ENCODE results near the gene USP26.
"Not testable (repeated sequence)": the region's sequence is repeated elsewhere in the genome, so short reads cannot be mapped to it uniquely, and the experiment has no call there.

Gene USP26
- 0 reads per million in 4 donors for total RNA-seq

DNA sequence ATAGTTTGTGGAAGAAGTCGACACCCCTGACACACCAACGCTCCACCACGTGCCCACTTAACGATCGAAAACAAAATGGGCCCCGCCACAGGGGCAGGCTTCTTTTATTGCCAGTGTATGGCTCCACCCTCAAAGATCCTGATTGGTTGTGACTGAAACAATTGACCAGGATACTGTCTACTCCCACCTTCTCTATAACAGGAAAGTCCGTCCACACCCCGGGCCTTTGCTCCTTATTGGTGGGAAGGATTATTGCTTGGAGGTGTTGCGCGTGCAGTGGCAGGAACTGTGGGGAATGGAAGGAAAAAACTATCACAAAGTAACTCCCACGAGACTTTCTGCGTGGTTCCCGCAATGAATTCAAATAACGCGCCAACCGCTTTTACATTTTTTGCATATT is at the start of gene USP26:
Gene USP26 (minus strand): TSS at position 79 of the 400 bp plus-strand sequence. CDS start 68,889 bp downstream, outside the sequence.
- DNase-seq = no peak

GRCh38 chrX:133134282-133134681 is 37.4 kb upstream of the USP26 start:
- no peak for DNase-seq

DNA sequence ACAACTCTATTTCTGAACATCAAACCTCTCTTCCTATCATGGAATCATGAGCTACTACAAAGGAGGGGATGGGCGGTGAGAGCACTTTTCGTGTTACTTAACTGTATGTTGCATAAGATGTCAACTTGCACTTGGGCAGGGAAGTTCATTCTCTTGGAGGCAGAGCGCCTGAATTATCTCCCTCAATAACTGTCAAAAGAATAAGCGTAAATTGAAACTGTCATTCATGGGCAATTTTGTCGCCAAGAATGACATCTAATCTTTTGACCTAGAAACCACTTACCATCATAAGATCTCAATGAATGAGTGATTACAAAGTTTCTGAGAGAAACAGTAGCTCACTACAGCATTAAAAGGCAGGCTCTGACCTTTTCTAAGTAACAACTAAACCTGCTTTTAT is 23.5 kb upstream of the USP26 start:
- DNase-seq = no peak

- DNase-seq = no peak
Measured at GRCh38 chrX:133094098-133094731, 2.7 kb downstream of the USP26 start.

DNA sequence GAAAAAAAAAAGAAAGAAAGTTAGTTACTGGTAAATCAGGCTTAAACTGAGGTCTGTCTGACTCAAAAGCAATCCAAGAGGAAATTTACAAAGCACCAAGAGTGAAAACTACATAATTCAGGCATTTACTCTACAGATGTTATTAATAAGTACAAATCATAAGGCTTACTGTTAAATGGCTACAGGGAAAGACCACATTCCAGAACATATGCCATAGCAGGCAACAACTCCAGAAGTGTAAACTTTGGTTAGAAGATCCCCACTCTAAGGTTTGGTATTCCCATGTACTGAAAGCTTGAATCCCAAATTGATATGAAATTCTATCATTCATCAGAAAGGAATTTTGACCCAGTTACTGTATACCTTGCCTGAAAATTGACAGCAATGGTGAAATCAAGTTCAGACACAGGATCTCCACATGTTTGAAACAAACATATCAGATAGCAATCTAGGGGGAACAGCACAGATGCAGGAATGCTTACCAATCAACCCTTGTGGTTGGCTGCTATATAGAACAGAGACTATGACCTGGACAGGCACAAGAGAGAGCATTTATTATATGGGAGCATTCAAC is 6.6 kb downstream of the USP26 start:
- no peak for DNase-seq

GRCh38 chrX:133089411-133089810 is 7.5 kb downstream of the USP26 start:
- no peak for DNase-seq

DNA sequence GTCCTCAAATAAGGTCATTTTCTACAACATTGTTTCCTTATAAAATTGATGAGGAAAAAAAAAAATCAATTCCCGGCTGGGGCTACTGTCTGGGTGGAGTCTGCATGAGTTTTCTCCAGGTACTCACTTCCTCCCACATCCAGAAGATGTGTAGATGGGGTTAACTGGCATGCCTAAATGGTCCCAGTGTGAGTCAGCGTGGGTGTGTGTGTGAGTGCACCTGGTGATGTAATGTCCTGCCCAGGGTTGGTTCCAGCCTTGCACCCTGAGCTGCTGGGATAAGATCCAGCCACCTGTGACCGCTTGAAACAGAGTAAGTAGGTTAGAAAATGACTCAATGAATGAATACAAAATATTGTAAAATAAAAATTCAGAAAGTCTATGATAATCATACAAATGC is 11.1 kb downstream of the USP26 start:
- DNase-seq = no peak

- DNase-seq = not testable (repeated sequence)
Measured at GRCh38 chrX:133085056-133085455, 11.9 kb downstream of the USP26 start.

DNA sequence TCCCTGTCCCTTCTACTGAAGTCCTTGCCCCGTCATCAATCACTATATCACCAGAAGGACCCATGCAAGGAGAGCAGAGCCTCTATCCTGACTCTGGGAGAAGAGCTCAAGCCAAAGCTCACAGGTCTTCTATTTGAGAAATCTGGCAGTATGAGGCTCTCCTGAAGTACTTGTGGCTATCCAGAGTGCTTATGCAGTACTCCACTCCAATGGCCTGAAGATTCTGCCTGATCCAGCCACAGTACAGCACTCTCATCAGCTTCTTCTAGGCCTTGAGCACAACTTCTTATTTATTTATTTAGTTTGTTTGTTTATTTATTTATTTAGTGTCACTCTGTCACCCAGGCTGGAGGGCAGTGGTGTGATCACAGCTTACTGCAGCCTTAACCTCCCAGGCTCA is 13.0 kb downstream of the USP26 start:
- DNase-seq = no peak

- DNase-seq = no peak
Measured at GRCh38 chrX:133081990-133082389, 14.9 kb downstream of the USP26 start.

GRCh38 chrX:133077856-133078255 is 19.1 kb downstream of the USP26 start:
- DNase-seq = not testable (repeated sequence)

DNA sequence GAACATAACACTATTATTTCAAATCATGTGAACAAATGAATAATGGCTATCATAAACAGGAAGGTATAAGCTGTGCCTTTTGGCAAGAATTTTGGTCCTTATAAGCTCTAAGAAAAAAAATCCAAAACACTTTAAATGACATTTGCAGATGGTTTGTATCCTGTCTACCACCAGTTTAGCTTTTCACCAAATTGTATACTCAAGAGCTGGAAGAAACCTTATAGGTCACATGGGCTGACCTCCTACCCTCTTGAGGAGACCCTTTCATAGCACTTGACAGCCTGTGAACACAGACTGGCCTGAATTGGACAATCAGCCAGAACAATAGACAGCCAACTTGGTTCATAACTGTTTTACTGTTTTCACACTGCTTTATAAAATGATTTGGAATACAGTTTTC is 24.3 kb downstream of the USP26 start:
- no peak for DNase-seq

GRCh38 chrX:133068461-133068860 is 28.4 kb downstream of the USP26 start:
- no peak for DNase-seq

- DNase-seq = no peak
Measured at GRCh38 chrX:133056341-133056740, 40.6 kb downstream of the USP26 start.

DNA sequence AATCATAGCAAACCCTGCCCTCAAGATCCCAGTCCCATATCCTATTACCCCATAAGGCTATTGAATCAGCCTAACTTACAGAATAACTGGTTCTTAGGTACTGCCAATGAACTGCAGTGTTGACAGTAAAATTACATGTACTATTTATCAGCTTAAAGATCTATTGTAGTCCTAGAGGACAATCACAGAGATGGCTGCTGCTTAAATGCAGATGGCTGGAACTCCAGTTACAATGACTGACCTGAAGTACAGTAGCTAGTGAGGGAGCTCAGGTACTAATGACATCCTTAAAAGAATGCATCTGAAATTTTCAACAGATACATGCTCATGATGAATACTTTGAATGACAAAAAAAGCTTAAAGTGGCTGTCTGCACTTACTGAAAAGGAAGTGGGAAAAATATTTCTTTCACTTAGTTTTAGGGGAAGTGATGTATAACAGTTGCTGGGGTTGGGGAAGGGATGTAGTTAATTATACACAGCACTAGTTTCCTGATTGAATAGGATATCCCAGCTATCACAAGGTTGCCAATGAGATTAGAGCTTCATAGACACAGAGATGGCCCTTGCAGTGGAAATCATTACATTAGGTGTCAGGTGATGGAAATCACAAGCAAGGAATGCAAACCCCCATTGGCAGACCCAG is 42.0 kb downstream of the USP26 start:
- no peak for DNase-seq

DNA sequence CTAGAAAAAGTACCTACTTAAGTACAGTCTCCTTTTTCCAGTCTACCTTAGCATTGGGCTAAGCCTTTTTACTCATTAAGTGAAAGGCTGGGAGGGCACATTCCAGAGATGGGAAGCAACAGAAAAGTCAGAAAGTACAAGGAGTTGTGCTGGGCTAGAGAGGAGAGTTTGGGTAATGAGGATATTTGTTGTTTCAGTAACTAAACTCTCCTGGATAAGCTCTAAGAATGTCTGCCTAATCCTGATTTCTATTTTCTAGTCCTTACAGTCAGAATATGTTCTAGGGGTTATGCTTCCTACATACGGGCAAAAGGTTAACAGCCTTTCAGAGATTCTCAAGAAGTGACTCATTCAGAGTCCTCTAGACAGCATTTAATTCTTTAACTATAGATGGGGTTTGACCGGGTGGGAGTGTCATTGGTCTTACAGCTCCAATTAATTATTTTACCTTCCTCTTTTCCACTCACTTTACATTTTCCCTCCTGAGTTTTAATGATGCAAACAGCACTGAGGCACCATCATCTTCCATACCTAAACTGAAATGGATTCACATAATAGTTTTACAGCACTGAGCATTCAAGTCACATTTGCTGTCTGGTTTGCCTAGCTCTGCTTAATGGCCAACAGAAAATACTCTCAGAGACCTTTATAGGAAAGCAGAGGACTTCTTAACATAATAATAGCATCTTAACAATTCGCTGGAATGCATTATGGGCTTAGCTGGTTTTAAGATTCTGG is 42.9 kb downstream of the USP26 start:
- DNase-seq = no peak

DNA sequence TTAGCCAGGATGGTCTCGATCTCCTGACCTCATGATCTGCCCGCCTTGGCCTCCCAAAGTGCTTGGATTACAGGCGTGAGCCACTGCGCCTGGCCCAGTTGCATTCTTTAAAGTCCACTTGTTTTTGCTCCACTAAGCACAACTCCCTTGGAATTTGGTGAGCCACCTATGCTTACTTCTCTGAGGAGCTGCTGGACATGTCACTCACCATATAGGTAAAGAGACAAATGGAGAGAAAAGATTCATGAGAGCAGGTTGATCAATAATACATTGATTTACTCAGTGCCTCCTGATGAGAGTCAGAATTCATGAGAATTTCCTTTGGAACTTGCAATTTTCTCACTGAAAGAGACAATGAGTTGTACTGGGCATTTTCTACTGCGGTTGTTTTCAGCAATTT is 48.2 kb downstream of the USP26 start:
- no peak for DNase-seq

GRCh38 chrX:133046601-133047000 is 50.3 kb downstream of the USP26 start:
- no peak for DNase-seq

DNA sequence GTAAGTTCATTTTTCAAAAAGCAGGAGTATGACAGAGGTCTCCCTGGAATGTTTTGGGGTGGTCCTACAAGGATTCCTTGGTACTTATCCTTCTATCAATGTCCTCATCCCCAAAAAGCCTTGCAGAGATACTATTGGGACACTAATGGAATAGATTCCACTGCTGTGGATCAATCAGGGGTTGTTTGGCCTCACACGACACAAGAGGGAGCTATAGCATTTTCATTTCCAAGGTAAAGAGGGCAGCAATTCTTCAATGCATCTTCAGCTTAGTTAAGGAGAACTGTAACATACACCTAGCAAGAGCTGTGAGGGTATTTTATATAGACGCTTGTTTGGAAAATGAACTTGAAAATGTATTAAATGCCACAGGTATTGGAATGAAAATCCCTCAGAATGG is 50.9 kb downstream of the USP26 start:
- no peak for DNase-seq

- not testable (repeated sequence) for DNase-seq
Measured at GRCh38 chrX:133044145-133044786, 52.6 kb downstream of the USP26 start.

GRCh38 chrX:133042260-133042659 is 54.6 kb downstream of the USP26 start:
- DNase-seq = no peak

DNA sequence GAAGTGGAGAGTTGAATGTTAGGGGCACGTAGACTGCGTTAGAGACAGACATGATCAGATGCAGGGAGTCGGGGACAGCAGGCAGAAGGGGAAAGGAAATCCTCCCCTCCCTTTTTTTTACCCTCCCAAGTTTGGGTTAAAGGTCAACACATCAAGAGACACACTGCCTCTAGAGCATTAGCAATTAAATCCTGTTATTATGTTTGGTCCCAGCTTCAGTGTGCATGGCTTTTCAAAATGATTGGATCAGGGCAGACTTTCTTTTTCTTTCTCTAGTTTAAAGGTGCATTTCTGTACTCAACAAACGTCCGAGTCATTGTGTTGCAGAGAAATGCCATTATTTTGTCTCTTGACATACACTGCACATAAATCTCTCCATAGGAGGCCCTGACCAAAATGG is 63.9 kb downstream of the USP26 start:
- DNase-seq = no peak

GRCh38 chrX:133018229-133018628 is 78.7 kb downstream of the USP26 start:
- DNase-seq = no peak

Measured in T-helper 1 cell (primary cell).